ENCODE measurements around the gene SRC. TPM values are rescaled to one million over a fixed set of nuclear protein-coding genes. Genes with fewer than 3 reads are reported as not detected.

SRC gene
- total RNA-seq, 1 experiment from 2014 or later, result 42.3 TPM

DNA sequence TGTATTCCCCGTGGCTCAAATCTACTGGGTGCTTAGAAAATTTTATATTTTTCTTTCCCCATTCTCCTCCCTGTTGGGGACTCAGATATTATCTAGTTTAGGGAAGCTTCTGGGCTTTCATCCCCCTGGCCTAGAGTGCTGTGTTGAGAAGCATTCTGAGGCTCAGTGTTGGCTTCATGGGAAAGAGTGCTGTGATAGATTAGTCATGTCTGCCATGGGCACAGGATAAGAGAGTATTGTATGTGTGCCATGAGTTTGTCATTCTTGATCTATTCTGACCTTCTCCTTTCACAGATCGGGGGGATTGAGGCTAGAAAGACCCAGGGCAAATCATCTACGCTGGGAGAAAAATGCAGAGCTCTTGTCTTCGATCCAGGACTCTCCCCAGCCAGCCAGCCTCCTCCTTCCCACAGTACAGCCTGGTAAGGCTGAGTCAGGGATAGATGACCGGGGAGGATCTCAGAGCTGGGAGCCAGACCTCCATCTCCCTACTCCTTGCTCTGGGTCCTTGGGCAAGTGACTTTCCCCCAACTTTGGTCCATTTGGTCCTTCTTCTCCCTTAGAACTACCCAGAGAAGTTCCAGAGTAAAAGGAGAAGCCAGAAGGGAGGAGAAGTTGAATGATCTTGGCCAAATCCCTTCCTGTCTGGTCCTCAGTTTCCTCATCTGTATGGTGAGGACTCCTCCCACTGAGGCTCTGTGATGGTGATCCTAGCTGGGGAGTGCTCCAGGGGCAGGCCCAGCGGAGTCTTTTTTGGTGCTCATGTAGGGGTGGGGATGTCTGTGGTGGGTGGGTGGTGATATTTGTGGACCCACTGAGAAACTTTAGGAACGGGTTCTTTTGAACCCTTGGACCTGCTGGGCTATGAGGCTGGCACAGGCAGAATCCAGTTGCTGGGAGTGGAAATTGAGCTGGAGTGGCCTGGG lies 5.0 kb downstream of the SRC start:
- Histone ChIP-seq H3K9me3 (ENCODE audit: control insufficient read depth in 1 of 2, insufficient read depth in 1 of 2, low read depth in 1 of 2, low read length in 2 of 2) (no peaks in the 10 kb centered on the region), H3K4me3 (replicated peaks in 1 of 2; ENCODE audit: low read depth in 1 of 2, low read length in 2 of 2) (no peak overlapping the region), H3K27ac (ENCODE audit: low read depth, low read length) (no peak overlapping the region), H3K4me2 (ENCODE audit: low read length) (no peak overlapping the region), H3K9ac (ENCODE audit: low read length) (no peak overlapping the region), H3K79me2 (ENCODE audit: insufficient read depth, low read length) (peaks cover 95% of the 10 kb centered on the region), H3K9me2 (ENCODE audit: insufficient read depth) (no peaks in the 10 kb centered on the region), H3K4me1 (ENCODE audit: control insufficient read depth in 1 of 2, insufficient read depth in 2 of 2, low read length in 2 of 2) (peaks cover 0 to 24% of the 10 kb centered on the region in 2 experiments; a peak in 2 of 4 replicates), H3K36me3 (ENCODE audit: control insufficient read depth in 1 of 2, insufficient read depth in 2 of 2, low read length in 2 of 2) (peaks cover 3 to 4% of the 10 kb centered on the region in 2 experiments; a peak in 1 of 4 replicates), H3K27me3 (ENCODE audit: insufficient read depth, low read length) (no peaks in the 10 kb centered on the region), H4K20me1 (ENCODE audit: insufficient read depth) (no peaks in the 10 kb centered on the region), H2AFZ (ENCODE audit: low read depth, low read length, poor library complexity, severe bottlenecking) (no peak overlapping the region)
- ATAC-seq, result no peak
- no peak for DNase-seq (ENCODE audit: low read depth, low spot score)
- intact Hi-C loops (cut with micrococcal nuclease), result no loop called here
- POLR2A ChIA-PET, result no interaction called here
- RAD21 ChIA-PET (ENCODE audit: low non-redundant PET in 1 of 2, low total read pairs in 2 of 2, uncharacterized antibody in 2 of 2, unreplicated experiment in 2 of 2), result no interaction called here
- BruUV-seq (replicated peaks), result no TSS peak
- TF ChIP-seq, protein P1, sequence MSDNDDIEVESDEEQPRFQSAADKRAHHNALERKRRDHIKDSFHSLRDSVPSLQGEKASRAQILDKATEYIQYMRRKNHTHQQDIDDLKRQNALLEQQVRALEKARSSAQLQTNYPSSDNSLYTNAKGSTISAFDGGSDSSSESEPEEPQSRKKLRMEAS (IDR thresholded peaks at IDR 0.05), result no peak
- TF ChIP-seq RAD21 (IDR thresholded peaks at IDR 0.05; ENCODE audit: low read depth) (no peak), TCF7L2 (IDR thresholded peaks at IDR 0.05; ENCODE audit: borderline replicate concordance, extremely low read depth, insufficient read depth, insufficient read length) (no peak), ZBTB33 (IDR thresholded peaks at IDR 0.05; ENCODE audit: extremely low read depth, insufficient replicate concordance, low read length) (no peak), ELF1 (IDR thresholded peaks at IDR 0.05; ENCODE audit: borderline replicate concordance, low read depth) (no peak), SP1 (IDR thresholded peaks at IDR 0.05; ENCODE audit: low read depth) (no peak), ATF3 (IDR thresholded peaks at IDR 0.05) (no peak), FOSL1 (IDR thresholded peaks at IDR 0.05; ENCODE audit: low read depth) (no peak), POLR2A (IDR thresholded peaks at IDR 0.05; ENCODE audit: borderline replicate concordance, extremely low read depth, insufficient read depth, insufficient read length) (no peak), ZNF274 (IDR thresholded peaks at IDR 0.05; ENCODE audit: low read depth, low read length) (no peak), JUND (IDR thresholded peaks at IDR 0.05) (no peak)
- CTCF ChIA-PET, result no interaction called here

Measured in HCT116 (cell line).